HTERT RPE-1 (cell line): Measurements from ENCODE around the gene HSPH1.

Source experiments
- in situ Hi-C: fragments of 300-500 bp; cut with MboI; formaldehyde crosslinking; loops from 4 replicates; pipeline ENCODE4 v1.14.3; 2020; ENCODE audit warnings: low sequenced_read_pairs

Gene HSPH1

DNA sequence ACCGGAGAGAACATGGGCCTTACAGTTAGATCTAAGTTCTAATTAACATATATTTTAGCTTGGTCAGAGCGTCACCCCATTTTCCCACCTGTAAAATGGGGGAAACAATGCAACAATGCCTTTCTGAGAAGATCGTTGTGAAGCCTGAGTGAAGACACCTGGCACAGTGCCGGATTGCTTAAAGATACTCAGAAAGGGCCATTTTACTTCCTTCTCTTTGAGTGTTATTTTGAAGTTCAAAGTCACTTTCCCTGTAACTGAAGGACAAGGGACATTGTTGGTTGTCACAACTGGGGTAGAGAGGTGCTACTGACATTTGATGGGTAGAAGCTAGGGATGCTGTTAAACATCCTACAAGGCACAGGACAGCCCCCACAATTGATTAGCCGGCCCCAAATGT lies 28.1 kb downstream of the HSPH1 start:
- in situ Hi-C loops = no loop called here

DNA sequence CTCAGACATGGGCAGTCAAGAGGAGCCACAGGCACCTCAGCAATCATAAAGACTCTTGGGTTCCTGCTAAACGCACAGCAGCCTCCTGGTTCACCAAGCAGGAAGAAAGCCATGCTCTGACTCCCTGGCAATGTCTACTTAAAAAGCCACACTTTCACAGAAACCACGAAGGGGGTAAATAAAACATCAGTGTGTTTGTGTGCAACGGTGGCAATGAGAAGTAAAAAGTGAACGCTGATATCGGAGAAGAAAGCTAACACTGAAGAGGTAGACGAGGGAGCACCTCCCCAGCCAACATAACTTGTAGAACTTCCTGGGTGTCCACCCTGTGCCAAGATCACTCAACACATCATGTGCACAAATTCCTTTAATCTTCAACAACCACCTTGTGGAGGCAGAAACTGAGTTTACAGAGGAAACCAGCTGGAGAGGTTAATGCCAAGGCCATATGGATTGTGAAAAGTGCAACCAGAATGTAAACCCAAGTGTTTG lies 30.2 kb downstream of the HSPH1 start:
- in situ Hi-C loops = no loop called here

DNA sequence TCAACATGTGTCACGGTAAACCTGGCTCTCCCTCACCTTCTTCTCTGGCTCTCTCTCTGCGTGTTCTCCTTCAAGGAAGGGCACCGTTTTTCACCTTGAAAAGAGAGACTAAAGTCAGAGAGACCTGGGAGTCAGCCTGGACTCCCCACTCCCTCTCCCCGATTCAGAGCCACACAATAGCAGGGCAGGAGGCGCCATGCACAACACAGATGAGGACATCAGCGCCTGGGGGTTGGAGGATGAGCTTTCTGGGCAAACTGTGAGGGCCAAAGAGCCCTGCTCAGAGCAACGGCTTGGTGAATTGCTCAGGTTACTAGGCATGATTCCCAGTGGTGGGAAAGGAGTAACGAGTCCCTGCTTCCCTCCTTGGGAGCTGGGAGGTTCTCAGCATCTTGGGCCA lies 32.3 kb downstream of the HSPH1 start:
- in situ Hi-C loops = no loop called here

DNA sequence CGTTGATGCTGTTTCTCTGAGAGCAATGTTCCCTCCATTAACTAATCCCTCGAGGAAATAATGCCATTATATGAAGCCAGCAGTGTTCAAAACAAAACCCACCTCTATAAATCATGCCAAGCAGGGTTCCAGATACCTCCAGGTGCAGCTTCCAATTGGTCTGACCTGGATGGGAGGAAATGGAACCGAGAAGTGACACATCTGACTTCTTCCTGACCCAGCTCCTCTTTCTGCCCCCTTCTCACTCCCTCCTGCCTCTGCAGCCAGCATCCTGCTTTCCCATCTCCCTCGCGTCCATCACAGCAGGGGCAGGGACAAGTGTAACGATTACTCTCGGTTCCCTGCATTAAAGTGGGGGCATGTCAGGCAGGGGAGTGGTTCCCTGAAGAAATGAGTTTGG lies 37.5 kb downstream of the HSPH1 start:
- in situ Hi-C loops = no loop called here

DNA sequence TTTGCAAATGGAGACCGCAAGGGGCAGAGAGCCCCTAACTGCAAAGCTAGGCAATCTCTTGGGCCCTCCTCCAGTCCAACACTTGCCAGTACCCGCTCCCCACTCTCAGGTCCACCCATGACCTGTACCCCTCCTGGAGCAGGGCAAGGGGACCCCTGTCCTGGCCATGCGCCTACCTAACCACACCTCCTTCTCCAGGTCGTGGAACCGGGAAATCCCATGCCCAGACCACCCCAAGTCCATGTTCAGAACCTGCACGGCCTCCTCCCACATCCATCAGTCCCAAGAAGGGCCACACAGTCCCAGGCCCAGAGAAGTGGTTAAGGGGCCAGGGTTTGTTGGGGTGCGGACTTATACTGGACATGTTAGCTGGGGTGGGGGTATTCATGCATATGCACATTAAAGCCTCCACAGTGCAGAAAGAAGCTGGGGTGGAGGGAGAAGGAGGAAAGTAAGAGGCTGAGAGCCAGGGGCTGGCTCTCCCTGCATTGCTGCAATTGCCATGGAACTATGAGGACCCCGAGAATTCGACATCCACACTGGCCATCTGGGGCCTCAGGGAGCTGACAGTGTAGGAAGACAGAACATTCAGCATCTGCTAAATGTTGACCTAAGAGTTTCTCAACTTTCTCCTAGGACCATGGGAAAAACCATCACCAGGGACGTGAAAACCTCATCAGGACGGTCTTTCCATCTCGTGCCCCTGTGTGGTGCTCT lies 39.0 kb downstream of the HSPH1 start:
- in situ Hi-C loops = no loop called here

DNA sequence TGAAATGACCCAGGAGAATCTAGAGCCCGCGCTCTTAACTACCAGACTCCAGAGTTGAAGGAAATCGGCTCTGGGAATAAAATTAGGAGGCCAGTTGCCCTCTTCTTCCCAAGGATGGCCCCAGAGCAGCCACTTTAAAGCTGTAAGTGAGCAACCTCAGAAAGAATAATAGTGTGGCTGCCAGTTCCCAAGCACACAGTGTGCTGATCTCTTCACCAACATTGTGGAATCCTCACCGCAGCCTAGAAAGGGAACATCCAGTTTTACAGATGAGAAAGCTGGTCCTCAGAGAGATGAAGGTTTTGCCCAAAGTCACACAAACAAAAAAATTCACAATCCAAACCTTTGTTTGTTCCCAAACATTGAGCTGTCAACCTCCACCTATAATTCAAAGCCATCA lies 39.6 kb downstream of the HSPH1 start:
- in situ Hi-C loops = no loop called here

DNA sequence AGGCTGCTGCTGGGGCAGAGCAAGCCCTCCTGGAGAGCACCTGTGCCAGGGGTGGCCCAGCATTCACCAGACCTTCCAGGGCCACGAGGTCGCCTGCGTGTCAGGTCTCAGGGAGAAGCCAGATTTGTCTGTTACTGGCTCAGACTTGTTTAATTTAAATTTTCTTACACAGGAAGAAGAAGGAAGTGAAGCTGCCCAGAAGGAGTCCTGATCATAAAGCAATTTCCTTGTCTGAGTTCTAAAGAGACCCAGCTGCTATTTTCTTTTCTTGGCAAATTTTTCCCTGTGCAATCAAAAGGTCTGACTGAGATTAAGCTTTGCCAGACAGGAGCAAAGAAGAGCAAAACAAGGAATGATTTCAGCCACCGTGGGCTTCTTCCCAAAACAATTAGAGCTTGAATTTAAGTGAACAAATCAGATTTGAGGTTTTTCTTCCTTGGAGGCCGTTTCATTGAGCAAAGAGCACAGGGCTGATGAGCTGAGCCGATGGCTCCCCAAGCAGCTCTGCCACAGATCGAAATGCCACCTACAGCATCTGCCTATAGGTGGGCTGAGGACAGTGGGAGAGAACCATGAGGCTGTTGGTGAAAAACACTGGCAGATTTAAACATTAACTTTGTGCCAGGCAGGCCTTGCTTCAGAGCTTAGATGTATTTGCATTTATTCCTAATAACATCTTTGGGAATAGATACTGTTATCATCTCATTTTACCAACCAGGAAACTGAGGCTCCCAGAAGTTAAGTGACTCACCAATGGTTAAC lies 40.1 kb downstream of the HSPH1 start:
- in situ Hi-C loops = no loop called here

DNA sequence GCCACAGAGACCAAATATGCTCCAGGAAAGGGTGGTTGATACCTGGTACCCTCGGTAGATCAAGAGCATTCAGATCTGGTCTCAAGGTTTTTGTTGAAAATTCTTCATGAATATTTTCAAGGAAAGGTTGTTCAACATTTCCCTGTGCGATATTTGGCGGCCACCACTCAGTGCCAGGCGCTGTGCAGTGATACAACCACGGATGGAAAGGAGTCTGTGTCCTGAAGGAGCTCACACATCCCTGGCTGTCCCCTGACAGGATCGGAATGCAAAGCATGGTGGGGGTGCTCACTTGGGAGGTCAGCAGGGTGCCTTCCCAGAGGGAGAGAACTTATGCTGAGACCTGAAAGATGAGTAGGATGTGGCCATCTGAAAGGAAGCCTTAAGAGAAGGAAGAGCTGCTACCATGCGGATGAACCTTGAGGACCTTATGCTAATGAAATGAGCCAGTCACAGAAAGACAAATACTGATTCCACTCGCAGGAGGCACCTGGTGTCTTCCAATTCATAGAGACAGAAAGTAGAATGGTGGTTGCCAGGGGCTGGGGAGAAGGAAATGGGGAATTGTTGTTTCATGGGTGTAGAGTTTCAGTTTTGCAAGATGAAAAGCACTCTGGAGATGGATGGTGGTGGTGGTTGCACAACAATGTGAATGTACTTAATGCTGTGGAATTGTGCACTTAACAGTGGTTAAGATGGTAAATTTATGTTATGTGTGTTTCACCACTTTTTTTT lies 41.6 kb downstream of the HSPH1 start:
- in situ Hi-C loops = no loop called here

DNA sequence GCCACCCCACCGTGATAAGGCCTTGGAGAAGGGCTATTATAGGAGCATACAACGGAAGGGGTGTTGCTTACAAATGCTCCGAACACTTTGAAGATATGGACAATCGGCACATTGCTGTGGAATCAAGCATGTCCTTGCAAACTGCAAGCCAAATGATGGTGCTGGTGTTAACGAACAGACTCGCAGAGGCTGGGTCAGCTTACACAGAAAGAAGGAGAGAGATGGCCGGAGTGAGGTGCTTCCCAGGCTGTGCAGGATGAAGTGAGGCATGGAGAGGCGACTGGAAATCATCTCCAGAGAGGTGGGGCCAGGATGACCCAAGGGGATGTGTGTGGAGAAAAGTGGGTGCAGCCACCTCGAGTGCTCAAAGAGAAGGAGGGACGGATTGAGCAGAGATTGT lies 42.2 kb downstream of the HSPH1 start:
- in situ Hi-C loops = no loop called here

DNA sequence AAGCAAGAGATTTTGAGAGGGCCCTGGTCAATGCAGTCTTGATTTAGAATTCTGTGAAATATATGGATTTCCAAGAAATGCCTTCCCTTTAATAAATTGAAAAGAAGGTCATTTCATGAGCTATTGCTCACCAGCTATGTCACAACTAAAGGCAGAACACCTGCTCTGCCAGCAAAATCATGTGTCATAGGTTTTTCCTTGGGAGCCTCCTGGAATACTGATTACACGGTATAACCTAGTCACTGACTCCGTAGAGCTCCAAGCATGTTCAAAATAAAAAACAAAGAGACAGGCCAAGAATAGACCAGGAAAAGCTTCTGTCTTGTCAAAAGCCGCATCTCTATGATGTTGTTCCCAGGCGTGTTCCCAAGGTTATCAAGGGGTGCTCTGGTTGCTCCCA lies 45.5 kb downstream of the HSPH1 start:
- in situ Hi-C loops = no loop called here

DNA sequence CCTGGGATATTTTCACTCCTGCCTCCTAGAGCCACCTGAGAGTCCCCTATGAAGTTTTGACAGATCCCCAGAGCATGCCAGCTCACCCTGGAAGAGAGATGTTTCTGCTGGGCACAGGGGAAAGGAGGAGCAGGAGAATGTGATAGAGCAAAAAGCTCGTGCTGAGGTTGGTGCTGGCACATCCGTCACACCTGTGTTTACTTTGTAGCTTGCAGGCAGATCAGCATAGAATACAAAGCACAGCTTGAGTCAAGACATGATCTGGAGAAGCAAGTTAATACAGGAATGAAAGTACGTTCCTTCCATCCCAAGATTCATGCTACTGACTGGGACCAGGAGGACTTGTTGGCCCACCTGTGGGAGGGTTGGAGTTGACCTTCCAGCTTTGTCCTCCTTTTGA lies 46.1 kb downstream of the HSPH1 start:
- in situ Hi-C loops = no loop called here

DNA sequence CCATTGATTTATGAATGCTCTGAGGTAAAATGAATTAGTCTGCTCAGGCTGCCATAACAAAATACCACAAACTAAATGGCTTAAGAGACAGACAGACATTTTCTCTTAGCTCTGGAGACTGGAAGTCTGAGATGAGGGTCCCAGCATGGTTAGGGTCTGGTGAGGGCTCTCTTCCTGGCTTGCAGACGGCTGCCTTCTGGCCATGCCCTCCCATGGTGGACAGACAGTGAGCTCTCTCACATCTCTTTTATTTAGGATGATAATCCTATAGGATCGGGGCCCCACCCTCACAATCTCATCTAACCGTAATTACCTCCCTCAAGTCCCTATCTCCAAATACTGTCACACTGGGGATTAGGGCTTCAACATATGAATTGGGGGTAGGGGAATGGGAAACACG lies 47.1 kb downstream of the HSPH1 start:
- in situ Hi-C loops = no loop called here

DNA sequence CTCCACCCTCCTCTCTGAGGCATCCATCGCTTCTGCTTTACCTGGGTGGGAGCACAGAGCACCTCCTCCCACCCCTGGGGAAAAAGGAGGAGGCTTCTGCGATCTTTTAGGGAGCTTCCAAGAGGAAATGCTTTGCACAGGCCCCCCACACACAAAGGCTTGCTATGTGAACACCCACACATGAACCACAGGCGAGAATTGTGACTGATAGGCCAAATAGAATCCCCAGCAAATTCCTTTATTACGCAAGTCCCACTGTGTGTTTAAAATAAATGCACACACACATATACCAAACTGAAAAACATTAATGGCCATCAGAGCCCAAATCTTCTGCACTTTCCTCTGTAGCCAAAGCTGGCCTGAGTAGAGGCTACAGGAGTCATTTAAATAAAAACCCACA lies 50.6 kb downstream of the HSPH1 start:
- in situ Hi-C loops = no loop called here

DNA sequence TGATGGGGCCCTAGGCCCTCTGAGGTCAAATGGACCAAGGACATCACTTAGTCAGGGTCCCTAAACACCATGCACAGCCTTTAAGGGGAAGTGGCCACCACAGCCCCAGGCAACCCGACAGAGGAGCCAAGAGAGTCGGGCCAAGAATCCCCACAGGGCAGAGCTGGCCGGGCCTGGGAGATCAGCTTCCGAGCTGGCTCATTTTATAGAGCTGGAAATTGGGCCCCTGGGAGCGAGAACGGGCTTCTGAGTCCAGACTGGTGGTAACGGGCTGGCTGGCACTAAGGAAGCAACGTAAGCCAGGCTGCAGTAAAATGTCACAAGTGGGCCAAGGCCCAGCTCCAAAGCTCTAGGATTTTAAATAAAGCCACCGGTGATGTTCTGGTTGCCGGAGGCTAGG lies 51.1 kb downstream of the HSPH1 start:
- in situ Hi-C loops = no loop called here

DNA sequence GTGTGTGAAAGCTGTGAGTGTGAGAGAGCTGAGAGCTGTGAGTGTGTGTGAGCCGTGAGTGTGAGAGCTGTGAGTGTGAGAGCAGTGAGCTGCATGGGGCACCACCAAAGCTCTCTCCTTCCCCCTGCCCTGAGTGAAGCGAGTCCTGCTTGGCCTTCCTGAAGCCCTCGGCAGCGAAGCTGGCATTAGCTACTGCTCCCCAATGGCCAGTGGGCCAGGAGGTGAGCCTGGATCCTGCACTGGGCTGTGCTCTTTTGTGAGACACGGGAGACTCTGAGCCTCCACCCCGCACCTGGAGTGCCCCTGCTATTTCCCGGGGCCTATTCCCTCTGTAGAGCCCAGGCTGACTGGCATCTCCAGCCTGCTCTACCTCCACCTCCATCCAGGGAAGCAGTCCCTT lies 51.5 kb downstream of the HSPH1 start:
- in situ Hi-C loops = no loop called here

DNA sequence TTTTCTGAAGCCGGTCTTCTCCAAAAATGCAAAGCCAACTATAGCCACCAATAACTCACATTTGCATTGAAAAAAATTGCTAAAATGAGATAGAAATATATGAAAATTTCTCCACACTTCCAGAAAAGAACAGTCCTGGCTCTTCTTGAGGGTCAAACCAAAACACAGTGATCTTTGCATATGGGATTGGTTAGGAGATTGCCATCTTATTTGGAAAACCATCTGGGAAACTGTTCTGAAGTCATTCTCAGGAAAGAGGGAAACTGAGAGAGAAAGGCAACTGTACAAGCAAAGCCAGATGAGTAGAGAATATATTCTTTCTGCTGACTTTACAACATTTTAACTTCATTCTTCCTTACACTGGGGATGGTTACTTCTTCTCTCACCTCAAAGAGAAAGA lies 54.6 kb downstream of the HSPH1 start:
- in situ Hi-C loops = no loop called here

DNA sequence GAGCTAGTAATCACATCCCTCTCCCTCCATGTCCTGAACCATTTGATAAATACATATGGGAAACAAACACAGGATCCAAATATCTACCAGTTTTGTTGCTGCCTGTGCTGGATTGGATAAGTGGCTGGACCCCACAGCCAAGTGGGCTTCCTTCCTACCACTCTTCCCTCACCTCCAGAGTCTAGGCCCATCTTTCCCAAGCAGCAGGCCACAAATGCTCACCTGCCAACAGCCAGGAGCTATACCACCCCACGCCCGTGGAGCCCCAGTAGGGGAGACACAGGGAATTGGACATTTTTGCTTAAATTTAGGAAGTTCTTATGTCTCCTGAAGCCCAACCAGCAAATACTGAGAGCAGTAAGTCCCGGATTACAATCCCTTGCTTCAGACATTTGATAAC lies 55.8 kb downstream of the HSPH1 start:
- in situ Hi-C loops = no loop called here

DNA sequence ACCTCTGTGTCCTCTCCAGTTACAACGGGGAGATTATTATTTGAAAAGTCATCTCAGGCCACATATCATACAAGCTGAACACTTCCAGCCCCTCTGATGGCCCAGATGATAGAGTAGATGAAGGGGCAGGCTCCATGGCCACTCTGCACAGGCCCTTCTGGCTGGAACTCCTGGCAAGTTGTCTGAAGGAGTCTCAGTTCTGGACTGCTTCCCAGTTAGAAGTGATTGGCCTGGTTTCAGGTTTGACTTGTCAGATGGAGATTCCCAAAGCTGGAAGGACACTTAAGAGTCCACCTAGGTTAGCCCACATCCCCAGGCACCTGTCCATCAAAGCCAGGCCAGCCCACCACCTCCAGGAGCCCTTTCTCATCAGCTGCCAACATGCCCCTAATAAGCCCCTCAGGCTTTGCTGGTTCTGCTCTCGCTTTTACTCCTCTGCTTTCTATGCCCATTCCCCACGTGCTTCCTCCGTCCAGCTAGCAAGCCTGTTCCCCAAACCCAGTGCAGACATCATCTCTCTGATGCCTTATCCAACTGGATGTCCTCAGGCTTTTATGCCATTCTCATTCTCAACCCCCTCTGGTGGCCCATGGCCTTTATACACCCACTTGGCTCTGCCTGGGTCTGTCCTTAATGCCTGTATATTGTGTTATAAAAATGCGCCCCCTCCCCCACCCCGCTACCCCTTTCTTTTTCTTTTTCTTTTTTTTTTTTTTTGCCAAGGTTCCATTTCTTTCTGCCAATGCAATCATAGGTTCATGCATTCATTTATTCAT lies 56.5 kb downstream of the HSPH1 start:
- in situ Hi-C loops = no loop called here

DNA sequence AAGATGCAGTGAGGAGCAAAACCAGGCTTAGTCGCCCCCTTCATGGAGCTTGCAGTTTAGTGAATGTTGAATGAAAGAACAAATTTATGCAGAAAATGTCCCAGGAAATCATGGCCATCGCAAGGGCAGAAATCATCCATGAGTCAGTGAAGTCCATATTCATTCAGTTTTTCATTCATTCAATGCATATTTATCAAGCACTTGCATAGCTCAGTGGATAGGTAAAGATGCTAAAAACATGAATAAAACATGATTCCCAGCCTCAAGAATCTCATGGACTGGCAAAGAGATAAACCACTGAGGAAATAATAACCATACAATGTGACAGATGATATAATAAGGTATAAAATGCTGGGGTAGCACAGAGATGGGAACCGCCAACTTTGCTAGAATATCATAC lies 58.8 kb downstream of the HSPH1 start:
- in situ Hi-C loops = no loop called here

DNA sequence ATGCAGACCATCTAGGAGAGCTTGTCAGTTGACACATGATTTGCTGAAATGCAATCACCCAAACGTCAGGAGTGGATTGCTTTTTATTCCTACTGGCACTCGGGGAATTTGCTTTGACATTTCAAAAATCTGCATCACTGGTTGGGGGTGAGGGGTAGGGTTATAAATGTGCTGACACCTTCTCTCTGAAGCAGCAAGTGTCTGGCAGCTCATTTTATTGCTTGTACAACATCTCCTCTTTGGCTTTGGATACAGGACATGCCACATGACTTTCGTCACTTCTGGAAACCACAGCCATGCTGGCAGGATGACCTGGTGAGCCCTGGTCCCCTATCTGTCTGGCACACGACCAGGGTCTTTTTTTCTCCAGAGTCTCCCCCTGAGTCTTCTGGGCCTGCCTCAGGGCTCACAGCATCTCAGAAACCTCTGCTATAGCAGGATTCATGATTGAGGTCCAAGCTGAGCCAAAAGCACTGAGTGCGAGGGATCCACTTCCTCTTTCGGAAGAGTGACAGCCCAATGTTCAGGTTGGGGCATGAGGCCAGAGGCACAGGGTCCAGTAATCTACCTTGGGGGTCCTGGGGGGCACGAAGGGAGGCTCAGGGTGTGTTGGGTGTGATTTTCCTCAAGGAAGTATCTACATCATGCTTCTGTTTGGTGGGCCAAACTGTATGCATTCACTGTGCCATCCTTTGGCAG lies 60.1 kb downstream of the HSPH1 start:
- in situ Hi-C loops = no loop called here

DNA sequence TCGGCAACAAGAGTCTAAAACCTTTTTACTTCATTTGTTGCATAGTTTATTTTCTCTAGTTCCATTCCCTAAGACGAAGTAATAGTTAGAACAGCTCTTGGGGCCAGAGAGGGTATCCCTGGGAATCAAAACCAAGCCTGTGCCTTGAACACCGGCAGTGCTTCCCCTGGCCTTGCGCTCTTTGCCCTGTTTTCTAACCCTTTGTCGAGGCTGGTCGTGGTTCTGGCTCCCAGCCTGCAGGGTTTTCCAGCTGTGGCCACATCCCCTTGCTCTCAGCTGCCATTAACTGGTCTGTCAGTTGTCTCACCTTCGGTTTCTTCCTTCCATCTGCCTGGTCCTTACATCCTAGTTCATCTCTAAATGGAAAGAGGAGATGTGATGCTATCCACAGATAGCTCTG lies 61.0 kb downstream of the HSPH1 start:
- in situ Hi-C loops = no loop called here
